GM11168 (cell line): ENCODE results near the gene USP10.

Experiments used
- in situ Hi-C: fragments of 300-500 bp; cut with MboI; formaldehyde crosslinking; loops from one replicate; pipeline ENCODE4 v1.12.0; 2022; ENCODE audit warnings: low sequenced_read_pairs; ENCODE audit not compliant: unreplicated experiment

Gene USP10

GRCh38 chr16:84817206-84817605 is 117.4 kb downstream of the USP10 start:
- in situ Hi-C loops, result no loop called here

GRCh38 chr16:84817613-84818012 is 117.8 kb downstream of the USP10 start:
- in situ Hi-C loops, result no loop called here

GRCh38 chr16:84818133-84818532 is 118.3 kb downstream of the USP10 start:
- in situ Hi-C loops, result no loop called here

GRCh38 chr16:84818989-84819643 is 119.3 kb downstream of the USP10 start:
- in situ Hi-C loops, result no loop called here

- in situ Hi-C loops, result no loop called here
Measured at GRCh38 chr16:84819644-84820304, 120.0 kb downstream of the USP10 start, which contains the start of gene CRISPLD2. Gene CRISPLD2, plus strand, starts transcription at chr16:84819985. Its CDS starts 18,511 bp downstream, at chr16:84838496.

GRCh38 chr16:84820305-84820684 is 120.5 kb downstream of the USP10 start:
- in situ Hi-C loops, result no loop called here

GRCh38 chr16:84820771-84821170 is 121.0 kb downstream of the USP10 start:
- in situ Hi-C loops, result no loop called here

- in situ Hi-C loops, result no loop called here
Measured at GRCh38 chr16:84821179-84821578, 121.4 kb downstream of the USP10 start.

- in situ Hi-C loops, result no loop called here
Measured at GRCh38 chr16:84821728-84822689, 122.2 kb downstream of the USP10 start.

GRCh38 chr16:84822990-84823389 is 123.2 kb downstream of the USP10 start:
- in situ Hi-C loops, result no loop called here

GRCh38 chr16:84823484-84823883 is 123.7 kb downstream of the USP10 start:
- in situ Hi-C loops, result no loop called here

- in situ Hi-C loops, result no loop called here
Measured at GRCh38 chr16:84823926-84824325, 124.1 kb downstream of the USP10 start.

- in situ Hi-C loops, result no loop called here
Measured at GRCh38 chr16:84825896-84826557, 126.2 kb downstream of the USP10 start.

- in situ Hi-C loops, result no loop called here
Measured at GRCh38 chr16:84826558-84826941, 126.8 kb downstream of the USP10 start.

- in situ Hi-C loops, result no loop called here
Measured at GRCh38 chr16:84827131-84827574, 127.4 kb downstream of the USP10 start.

GRCh38 chr16:84827897-84828296 is 128.1 kb downstream of the USP10 start:
- in situ Hi-C loops, result no loop called here

- in situ Hi-C loops, result no loop called here
Measured at GRCh38 chr16:84828322-84828721, 128.5 kb downstream of the USP10 start.
